Measurements from ENCODE around the gene ARHGAP32. TPM values are rescaled to one million over a fixed set of nuclear protein-coding genes. Genes with fewer than 3 reads are reported as not detected.

The ARHGAP32 gene
- polyA plus RNA-seq, 1 experiment, result 6.1 TPM

- ChIA-PET POLR2A (no interaction called here), CTCF (interaction anchor here (0.8 kb wide), 1 partner anchor 226 kb away, joined by 3 read pairs; no protein-coding TSS in a partner anchor)
- no peak for DNase-seq (ENCODE audit: low read depth)
- TF ChIP-seq CTCF (IDR thresholded peaks at IDR 0.05; ENCODE audit: insufficient read depth, low read depth, low read length), result no peak
- Histone ChIP-seq H3K36me3 (ENCODE audit: control insufficient read depth, insufficient read depth, low read length) (no peaks in the 10 kb centered on the region), H3K4me3 (ENCODE audit: low read depth, low read length) (no peak overlapping the region), H3K27me3 (ENCODE audit: control insufficient read depth, insufficient read depth, low read length) (no peaks in the 10 kb centered on the region)
Observed at GRCh38 chr11:129102225-129102624, 89.9 kb downstream of the ARHGAP32 start.

DNA sequence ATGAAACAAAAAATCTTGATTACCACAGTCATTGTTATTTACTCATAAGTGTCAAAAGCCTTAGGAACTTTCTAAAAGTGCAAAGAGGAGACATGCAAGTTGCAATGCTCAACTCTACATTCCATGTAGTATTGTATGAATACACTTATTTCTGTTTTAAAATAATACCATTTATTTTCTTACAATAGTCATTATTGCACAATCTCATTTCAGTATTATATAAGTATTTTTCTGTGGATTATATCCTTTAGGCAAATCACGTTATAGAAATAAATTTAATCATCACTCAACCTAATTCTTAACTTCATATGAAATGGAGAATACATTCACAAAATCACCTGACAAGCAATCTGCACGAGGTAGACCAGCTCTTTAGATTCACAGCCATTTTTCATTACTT lies 98.8 kb downstream of the ARHGAP32 start:
- no peaks in the 10 kb centered on the region for H3K27me3 ChIP-seq (ENCODE audit: control insufficient read depth, insufficient read depth, low read length)
- ChIA-PET POLR2A (interaction anchor here (0.6 kb wide), 1 partner anchor 39 kb away, joined by 3 read pairs; no protein-coding TSS in a partner anchor), CTCF (no interaction called here)
- H3K4me3 ChIP-seq (ENCODE audit: low read depth, low read length), result no peak overlapping the region
- no peak for TF ChIP-seq CTCF (IDR thresholded peaks at IDR 0.05; ENCODE audit: insufficient read depth, low read depth, low read length)
- no peaks in the 10 kb centered on the region for H3K36me3 ChIP-seq (ENCODE audit: control insufficient read depth, insufficient read depth, low read length)
- no peak for DNase-seq (ENCODE audit: low read depth)

DNA sequence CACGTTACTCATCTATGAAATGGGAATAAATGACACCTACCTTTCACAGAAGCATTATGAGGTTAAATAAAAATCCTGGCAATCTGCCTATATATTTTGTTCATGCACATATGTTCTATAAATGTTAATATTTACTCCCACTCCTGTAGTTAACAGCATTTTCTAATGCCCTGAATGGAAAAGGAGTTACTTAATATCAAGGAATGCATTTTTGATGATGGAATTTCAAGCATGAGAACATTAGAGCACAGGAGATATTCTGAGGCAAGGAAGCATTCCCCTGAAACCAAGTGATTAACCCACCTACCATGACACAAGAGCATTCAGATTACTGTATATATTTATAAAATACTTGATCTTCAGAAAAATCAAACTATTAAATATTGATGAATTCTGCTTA lies 102.1 kb downstream of the ARHGAP32 start:
- Histone ChIP-seq H3K4me3 (ENCODE audit: low read depth, low read length) (no peak overlapping the region), H3K36me3 (ENCODE audit: control insufficient read depth, insufficient read depth, low read length) (no peaks in the 10 kb centered on the region), H3K27me3 (ENCODE audit: control insufficient read depth, insufficient read depth, low read length) (no peaks in the 10 kb centered on the region)
- POLR2A ChIA-PET, result no interaction called here
- CTCF ChIA-PET, result no interaction called here
- TF ChIP-seq CTCF (IDR thresholded peaks at IDR 0.05; ENCODE audit: insufficient read depth, low read depth, low read length), result no peak
- no peak for DNase-seq (ENCODE audit: low read depth)

- CTCF ChIA-PET, result no interaction called here
- no peak for DNase-seq (ENCODE audit: low read depth)
- Histone ChIP-seq H3K36me3 (ENCODE audit: control insufficient read depth, insufficient read depth, low read length) (no peaks in the 10 kb centered on the region), H3K4me3 (ENCODE audit: low read depth, low read length) (no peak overlapping the region), H3K27me3 (ENCODE audit: control insufficient read depth, insufficient read depth, low read length) (no peaks in the 10 kb centered on the region)
- no peak for TF ChIP-seq CTCF (IDR thresholded peaks at IDR 0.05; ENCODE audit: insufficient read depth, low read depth, low read length)
- POLR2A ChIA-PET, result no interaction called here
Observed at GRCh38 chr11:129089279-129089678, 102.8 kb downstream of the ARHGAP32 start.

GRCh38 chr11:129086976-129087375 lies 105.1 kb downstream of the ARHGAP32 start:
- Histone ChIP-seq H3K4me3 (ENCODE audit: low read depth, low read length) (no peak overlapping the region), H3K27me3 (ENCODE audit: control insufficient read depth, insufficient read depth, low read length) (no peaks in the 10 kb centered on the region), H3K36me3 (ENCODE audit: control insufficient read depth, insufficient read depth, low read length) (no peaks in the 10 kb centered on the region)
- CTCF ChIA-PET, result no interaction called here
- DNase-seq (ENCODE audit: low read depth), result no peak
- POLR2A ChIA-PET, result no interaction called here
- TF ChIP-seq CTCF (IDR thresholded peaks at IDR 0.05; ENCODE audit: insufficient read depth, low read depth, low read length), result no peak
